ENCODE results near the gene KCTD16.

KCTD16 gene

GRCh38 chr5:144414202-144415029, 243.7 kb downstream of the KCTD16 start:
- FAIRE-seq, result no peak

- no peak for FAIRE-seq
Observed at GRCh38 chr5:144416196-144416595, 245.5 kb downstream of the KCTD16 start.

DNA sequence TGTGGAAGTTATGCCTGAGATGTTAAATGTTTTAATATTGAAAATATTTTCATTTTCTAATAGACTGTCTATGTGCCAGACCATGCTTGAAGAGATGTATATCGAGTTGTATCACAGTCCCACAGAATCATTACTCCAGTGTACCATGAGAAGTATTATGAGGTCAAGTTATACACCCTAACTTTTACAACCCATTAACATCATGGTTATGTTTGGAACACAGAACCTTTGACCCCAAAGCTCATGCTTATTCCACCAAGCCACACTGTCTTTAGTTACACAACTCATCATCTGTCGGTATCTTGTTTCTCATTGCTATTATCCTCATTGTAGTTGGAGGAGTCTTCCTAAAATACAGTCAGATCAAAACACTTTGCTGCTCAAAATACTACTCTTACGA, 248.0 kb downstream of the KCTD16 start:
- FAIRE-seq, result no peak

DNA sequence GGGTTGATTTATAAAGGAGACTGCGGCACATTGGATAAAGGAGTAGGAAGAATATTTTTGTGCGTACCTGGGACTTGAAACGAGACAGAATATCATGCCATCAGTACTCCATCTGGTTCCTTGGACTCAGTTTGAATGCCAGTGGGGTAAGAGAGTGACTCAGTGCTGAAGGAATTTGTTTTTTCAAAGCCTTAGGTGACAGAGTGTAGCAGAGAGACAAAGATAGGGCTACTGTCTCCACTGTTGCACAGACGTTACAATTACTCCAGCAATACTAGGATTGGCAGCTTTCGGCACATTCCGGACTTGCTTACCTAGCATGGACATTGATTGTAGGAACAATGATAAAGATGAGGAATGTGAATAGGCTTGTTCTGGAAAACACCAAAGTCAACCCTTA, 250.7 kb downstream of the KCTD16 start:
- FAIRE-seq, result no peak

GRCh38 chr5:144422018-144422727, 251.5 kb downstream of the KCTD16 start:
- FAIRE-seq, result no peak

DNA sequence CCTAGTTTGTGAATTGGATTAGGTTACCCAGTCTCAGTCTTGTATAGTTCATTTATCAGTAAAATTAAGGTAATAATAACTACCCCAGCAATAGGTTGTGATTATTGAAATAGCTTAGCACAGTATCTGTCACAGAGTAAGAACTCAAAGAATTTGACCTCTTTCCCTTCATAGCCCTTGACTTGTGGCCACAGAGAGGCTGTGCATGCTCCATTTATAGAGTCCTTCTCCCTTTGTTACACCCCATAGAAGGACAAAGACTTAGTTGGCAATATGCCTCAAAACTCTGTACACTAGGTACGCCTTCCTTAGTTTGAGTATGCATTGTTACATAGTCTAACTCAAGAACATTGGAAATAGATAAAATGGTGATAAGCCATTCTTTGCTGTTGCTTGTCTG, 257.2 kb downstream of the KCTD16 start:
- FAIRE-seq, result no peak

GRCh38 chr5:144428326-144428725, 257.7 kb downstream of the KCTD16 start:
- no peak for FAIRE-seq

DNA sequence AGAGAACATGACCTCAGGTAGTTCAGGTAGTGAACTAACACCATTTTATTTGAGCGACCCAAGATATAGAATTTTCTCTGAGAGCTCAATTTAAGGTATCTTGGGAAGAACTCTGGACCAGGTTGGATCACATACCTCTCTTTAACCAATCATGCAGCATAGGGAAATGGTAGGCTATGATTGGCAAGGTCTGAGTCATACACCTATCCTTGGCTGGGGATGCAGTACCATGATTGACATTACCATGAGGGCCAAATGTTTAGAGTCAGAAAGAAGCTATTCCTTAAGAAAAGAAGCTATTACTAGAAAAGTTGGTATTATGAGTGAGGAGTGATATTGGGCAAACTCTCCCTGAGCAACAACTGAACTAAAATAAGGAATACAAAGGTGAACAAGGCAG, 258.7 kb downstream of the KCTD16 start:
- no peak for FAIRE-seq

DNA sequence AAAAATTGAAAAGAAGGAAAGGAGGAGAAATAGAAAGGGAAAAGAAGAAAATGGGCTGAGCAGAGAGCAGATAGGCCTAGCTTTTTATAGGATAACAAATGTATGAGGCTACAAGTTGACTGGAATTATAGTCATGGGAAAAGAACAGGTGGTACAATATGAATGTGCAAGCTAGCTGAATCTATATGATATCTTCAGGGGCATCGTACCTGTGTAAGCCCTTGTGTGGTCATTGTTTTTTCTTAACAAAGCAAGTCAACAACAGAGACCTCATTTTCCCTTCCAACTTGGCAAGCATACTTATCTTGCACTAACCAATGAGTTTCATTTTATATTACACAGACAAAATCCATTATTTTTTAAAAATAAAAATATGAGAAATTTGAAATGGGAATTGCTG, 259.2 kb downstream of the KCTD16 start:
- FAIRE-seq, result no peak

GRCh38 chr5:144433140-144433822, 262.6 kb downstream of the KCTD16 start:
- FAIRE-seq, result no peak

DNA sequence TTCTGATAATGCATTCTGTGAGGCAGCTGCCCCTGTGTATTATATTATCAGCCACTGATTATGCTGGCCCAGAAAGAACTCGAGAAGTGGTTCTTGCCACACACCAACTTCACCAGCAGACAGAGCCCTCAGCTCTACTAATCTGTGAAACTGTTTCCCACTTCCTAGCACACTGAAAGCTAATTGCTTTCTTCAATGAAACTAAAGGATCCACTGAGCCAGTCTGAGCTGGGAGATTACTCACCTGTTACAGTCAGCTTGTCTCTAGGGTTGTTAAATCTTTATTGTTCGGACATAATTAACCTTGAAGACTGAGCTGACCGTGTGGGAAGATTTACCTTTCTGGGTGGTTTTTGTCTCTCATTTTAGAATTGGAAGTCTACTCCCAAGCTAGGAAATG, 263.2 kb downstream of the KCTD16 start:
- FAIRE-seq, result no peak

GRCh38 chr5:144436007-144436406, 265.3 kb downstream of the KCTD16 start:
- no peak for FAIRE-seq

- FAIRE-seq, result no peak
Observed at GRCh38 chr5:144438237-144438636, 267.6 kb downstream of the KCTD16 start.

DNA sequence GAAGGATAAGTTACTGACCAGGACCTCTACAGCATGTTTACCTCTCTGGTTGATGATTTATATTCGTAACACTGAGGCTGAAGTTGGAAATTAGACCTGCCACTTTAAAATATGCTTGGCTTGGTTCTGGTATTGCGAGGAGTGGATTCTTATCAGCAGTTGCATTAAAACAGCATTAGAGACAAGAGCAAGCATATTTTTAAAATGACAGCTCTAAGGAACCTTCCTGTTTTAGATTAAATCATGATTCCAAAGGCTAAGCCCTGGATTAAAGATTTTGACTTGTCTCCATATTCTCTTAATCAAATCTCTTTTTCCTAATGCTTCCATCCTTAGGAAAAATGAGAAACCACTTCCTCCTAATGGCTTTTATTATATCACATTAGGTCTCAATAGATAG, 277.8 kb downstream of the KCTD16 start:
- no peak for FAIRE-seq

- no peak for FAIRE-seq
Observed at GRCh38 chr5:144451187-144451973, 280.7 kb downstream of the KCTD16 start.

DNA sequence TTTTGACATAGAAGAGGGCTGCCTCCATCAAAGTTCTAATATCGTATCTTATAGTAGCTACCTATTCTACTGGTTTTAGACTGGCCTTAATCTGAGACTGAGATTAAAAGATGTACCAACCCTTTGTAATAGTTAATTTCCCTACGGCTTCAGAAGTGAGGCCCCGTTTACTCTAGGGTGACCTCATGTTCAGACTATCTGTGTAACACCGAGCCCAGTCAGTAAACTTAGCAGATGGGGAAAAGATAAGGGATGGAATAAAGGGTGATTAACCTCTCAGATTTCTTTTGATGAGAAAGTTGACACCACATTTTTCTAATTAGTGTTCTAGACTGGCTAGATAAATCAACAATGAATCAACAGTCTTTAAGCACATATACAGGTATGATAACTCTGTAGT, 283.1 kb downstream of the KCTD16 start:
- FAIRE-seq, result no peak

GRCh38 chr5:144457160-144457559, 286.5 kb downstream of the KCTD16 start:
- FAIRE-seq, result no peak

GRCh38 chr5:144458216-144458615, 287.5 kb downstream of the KCTD16 start:
- no peak for FAIRE-seq

GRCh38 chr5:144460600-144460999, 289.9 kb downstream of the KCTD16 start:
- FAIRE-seq, result no peak

DNA sequence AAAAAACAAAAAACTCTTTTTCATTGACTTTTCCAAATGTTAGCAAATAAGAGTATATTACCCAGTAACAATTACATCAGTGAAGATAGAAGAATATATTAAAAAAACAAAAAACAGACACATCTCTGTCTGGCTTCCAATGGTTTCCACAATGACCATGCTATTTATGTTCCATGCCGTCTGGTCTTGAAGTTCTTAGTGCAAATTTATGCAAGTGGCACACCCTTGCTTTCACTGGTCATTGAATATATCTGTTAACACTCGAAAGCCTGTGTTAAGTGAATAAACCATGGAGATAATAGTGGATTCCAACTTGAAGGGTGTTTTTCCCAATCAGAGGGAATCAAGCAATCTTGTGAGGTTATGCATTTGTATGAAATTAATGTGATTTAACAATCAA, 291.9 kb downstream of the KCTD16 start:
- no peak for FAIRE-seq

DNA sequence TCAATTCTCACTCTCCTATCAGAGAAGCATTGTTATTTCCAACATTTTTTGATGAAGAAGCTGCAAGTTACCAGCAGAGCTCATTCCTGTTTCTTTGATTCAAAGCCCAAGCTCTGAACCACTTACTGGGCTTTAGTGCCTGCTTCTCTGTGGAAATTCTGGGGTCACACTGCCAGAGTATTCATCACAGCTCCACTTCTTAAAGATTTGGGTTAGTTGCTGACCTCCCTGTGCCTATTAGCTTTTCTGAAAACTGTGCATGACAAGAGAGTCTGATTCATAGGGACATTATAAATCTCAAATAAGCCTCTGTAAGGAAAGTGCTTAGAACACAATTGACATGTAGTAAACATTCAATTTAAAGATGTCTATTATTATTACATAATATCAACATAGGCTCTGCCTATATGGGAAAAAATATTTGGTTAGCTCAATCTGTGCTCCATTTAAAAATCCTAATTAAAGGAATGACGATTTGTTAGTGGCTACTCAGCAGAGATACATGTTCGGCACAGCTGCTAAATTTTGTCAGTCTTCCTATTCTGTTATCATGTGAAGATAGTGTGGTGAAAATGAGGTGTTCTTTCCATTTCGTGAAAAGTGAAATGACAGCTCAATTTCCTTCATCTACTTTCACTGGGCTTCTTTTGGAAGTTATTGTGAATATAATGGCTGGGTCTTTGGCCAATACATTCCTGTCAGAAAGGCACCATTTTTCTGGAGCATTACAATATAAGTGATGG, 293.0 kb downstream of the KCTD16 start:
- no peak for FAIRE-seq

DNA sequence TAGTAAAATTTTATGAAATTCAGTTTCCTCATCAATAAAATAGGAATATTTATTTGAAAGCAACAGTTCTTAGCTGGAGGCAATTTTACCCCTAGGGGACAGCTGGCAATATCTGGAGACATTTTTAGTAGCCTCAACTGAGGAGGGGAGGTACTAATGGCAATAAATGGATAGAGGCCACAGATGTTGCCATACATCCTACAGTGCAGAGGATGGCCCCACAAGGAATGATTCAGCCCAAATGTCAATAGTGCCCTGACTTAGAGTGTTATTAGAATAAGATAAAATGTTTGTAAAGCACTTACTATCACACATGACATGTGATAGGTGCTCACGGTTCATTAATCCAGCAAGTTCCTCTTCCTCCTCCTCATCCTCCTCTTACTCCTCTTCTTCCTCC, 293.6 kb downstream of the KCTD16 start:
- no peak for FAIRE-seq
